GM18499 (cell line): ENCODE results near the gene LOXL4.
"Not testable (repeated sequence)": the region's sequence is repeated elsewhere in the genome, so short reads cannot be mapped to it uniquely, and the experiment has no call there.

Source experiments
- ATAC-seq: cut with Tn5 transposase; IDR thresholded peaks from one replicate; pipeline ENCODE4 v1.9.1; 2021; ENCODE audit warnings: moderate number of reproducible peaks; ENCODE audit not compliant: insufficient read depth, unreplicated experiment

LOXL4 gene

DNA sequence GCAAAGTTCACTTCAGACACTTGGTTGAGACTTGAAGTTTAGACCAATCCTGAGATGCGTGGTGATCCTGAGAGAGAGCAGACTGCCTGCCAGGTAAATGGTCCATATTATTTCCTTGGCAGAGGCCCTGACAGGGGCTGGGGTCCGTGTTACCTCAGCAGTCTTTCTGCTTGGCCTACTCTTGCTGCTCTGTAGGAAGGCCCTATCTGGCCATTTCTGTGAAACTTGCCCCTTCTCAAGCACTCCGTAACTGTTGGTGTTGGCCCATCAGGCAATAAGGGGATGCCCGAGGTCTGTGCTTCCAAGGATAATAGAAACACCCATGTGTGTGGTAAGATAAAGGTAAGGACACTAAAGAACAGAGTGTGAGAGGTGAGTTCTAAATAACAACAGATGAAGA is 20.0 kb downstream of the LOXL4 start:
- no peak for ATAC-seq

GRCh38 chr10:98246911-98247805 is 20.8 kb downstream of the LOXL4 start:
- no peak for ATAC-seq

GRCh38 chr10:98244586-98244985 is 23.4 kb downstream of the LOXL4 start:
- no peak for ATAC-seq

GRCh38 chr10:98244141-98244540 is 23.9 kb downstream of the LOXL4 start:
- no peak for ATAC-seq

DNA sequence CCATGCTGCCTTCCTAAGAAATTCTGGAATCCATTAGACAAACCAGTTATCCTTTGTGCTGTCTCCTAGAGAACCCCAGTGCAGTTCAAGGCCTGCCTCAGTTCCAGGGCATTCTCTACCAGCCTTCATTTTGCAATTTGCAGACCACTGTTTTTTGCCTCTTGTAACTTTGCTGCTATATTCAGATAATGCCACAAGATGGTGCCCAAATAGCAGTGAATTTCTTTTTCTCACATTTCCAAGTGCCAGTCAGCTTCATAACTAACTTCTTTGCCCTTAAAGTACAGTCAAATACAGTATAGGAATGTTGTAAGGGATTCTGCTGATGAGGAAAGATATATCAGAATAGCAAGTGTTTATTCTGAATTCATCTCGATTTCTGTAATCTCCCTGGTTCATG is 25.2 kb downstream of the LOXL4 start:
- ATAC-seq: no peak

GRCh38 chr10:98240524-98240923 is 27.5 kb downstream of the LOXL4 start:
- ATAC-seq: no peak

DNA sequence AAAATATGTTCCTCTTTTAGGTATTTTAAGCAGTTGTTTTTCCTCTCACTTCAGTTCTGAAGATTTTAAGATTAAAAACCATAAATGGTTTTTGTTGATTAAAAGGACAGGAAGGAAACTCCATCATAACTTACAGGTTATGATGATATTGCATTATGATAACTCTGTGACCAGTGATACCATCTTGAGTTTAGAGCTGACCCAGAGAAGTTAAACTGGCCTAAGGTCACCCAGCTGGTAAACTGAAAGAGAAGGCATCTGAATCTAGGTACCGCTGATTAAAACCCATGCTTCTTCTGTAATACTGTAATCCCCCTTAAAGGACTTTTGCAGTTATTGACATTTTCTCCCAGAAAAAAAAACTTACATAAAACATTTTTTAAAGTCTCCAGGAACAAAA is 29.6 kb downstream of the LOXL4 start:
- ATAC-seq: no peak

DNA sequence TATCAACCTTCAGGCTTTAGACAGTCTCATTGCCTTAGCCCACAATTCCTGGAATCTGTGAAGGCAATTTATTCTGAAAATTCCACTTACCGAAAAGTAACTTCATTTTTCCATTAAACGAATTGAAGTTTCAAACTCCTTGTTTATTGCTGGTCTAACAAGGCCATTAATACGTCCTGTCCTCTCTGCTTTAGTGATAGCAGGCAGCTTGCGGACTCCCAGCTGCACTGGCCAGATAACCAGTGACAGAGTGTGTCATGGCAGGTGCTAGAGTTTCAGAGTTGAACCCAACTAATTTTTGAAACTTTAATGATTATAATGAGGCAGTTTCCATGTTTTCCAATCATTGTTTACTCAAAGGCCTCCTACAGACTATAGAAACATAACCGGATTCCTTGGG is 31.1 kb downstream of the LOXL4 start:
- ATAC-seq: no peak

DNA sequence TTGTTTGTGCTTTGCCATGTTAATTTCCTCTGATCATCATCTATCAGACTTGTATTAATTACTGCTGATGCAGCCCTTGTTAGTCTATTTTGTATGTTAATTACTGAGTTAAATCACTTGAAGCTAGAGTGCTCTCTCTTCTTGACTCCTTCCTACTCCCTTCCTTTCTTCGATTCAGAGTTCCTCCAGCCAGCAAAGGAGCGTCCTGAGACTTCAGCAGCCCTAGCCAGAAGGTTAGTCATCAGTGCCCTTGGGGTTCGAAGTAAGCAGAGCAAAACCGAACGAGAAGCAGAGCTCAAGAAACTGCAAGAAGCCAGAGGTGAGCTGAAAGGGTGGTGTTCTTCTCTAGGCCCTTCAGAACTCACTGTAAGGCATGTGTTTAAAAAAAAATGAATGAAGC is 32.1 kb downstream of the LOXL4 start:
- no peak for ATAC-seq

DNA sequence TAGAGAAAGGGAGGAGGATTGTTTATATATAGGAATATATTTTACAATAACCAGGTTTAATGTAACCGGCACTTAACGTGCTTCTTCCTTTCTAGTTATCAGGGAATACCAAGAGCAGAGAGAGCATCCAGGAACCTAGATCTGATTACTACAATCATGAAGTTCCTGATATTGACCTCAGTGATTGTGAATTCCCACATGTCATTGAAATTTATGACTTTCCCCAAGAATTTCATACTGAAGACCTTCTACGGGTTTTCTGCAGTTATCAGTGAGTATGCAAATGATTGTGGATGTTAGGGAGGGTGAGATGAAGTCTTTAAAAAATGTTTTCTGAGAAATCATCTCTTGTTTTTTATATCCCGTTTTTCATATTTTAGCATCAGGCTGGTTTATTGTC is 36.6 kb downstream of the LOXL4 start:
- no peak for ATAC-seq

DNA sequence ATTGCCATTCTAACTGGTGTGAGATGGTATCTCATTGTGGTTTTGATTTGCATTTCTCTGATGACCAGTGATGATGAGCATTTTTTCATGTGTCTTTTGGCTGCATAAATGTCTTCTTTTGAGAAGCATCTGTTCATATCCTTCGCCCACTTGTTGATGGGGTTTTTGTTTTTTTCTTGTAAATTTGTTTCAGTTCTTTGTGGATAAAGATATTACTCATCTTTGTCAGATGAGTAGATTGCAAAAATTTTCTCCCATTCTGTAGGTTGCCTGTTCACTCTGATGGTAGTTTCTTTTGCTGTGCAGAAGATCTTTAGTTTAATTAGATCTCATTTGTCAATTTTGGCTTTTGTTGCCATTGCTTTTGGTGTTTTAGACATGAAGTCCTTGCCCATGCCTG is 39.7 kb downstream of the LOXL4 start:
- not testable (repeated sequence) for ATAC-seq

- not testable (repeated sequence) for ATAC-seq
Observed at GRCh38 chr10:98227713-98228112, 40.3 kb downstream of the LOXL4 start.

- ATAC-seq: no peak
Observed at GRCh38 chr10:98226508-98227144, 41.4 kb downstream of the LOXL4 start.

DNA sequence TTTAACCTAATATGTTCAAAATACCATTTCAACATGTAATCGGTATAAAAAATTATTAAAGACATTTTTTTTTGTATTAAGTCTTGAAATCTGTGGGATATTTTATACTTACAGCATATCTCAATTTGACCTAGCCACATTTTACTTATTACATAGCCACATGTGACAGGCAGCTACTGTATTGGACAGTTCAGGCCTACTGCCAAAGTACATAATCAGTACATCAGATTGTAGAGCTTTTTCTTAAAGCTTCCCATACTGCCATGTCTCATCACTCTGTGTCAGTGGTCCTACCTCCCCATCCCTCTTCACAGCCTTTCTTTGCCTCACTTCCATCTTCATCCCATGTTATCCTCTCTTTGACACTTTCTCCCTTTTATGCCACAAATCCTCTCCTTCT is 43.0 kb downstream of the LOXL4 start:
- no peak for ATAC-seq

DNA sequence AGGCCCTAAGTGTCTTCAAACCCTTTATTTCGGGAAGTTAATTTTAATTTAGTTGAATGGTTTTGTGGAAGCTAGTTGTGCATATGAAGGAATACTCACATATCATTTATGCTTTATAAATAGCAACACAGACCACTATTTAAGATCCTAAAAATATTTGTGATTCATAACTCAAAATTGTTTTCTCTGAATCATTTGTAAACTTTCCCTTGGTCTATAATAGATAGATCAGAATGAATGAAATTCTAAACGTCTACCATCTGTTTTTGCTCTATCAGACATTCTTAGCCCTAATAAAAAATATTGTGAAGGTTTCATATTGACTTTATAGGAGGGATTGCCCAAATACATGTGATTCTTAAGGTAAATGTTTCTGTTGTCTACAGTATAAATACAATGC is 43.5 kb downstream of the LOXL4 start:
- no peak for ATAC-seq

GRCh38 chr10:98223874-98224273 is 44.1 kb downstream of the LOXL4 start:
- ATAC-seq: no peak

DNA sequence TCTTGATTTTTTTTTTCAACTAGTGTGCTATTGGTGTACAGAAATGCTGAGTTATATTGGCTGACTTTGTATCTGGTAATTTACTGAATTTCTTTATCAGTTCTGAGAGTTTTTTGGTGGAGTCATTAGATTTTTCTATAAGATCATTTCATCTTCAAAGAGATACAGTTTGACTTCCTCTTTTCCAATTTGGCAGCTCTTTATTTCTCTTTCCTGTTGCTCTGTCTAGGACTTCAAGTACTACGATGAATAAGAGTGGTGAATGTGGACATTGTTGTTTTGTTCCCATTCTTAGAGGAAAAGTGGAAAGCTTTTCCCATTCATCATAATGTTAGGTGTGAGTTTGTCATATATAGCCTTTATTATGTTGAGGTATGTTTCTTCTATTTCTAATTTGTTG is 50.2 kb downstream of the LOXL4 start:
- no peak for ATAC-seq

- ATAC-seq: no peak
Observed at GRCh38 chr10:98215373-98215772, 52.6 kb downstream of the LOXL4 start.

- no peak for ATAC-seq
Observed at GRCh38 chr10:98213740-98214139, 54.3 kb downstream of the LOXL4 start.

DNA sequence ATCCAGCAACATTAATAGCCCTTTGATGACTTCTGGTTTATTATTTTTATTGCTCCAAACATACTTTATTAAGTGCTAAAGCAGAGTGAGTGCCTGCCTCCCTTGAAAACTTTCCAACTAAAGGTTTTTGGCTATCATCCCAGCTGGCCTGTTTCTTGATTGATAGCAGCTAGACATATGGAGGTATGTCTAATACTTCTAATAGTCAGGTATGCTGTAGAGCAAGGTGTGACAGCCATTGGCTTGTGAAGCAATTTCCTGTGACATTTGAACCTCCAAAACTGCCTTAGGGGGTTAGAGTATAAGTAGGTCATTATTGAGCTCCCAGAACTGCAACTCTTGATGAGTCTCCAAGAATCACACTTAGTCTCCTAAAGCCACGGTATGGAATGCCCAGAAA is 55.8 kb downstream of the LOXL4 start:
- no peak for ATAC-seq

- no peak for ATAC-seq
Observed at GRCh38 chr10:98209441-98209840, 58.6 kb downstream of the LOXL4 start.

DNA sequence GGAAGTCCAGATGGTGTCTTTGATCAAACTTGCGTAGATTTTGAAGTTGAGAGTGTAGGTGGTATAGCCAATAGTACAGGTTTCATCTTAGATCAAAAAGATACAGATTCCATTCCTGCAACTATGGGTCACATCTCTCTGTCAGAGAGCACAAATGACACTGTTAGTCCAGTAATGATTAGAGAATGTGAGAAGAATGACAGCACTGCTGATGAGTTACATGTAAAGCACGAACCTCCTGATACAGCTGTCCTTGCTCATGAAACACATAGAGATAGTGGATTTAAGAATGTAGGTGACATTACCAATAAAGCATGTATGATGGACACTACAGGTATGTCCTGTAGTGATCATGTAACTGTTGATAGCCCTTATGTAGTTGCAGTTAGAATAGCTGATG is 59.1 kb downstream of the LOXL4 start:
- ATAC-seq: no peak
